ENCODE data around the gene LRRC36.
"Not testable (repeated sequence)": the region's sequence is repeated elsewhere in the genome, so short reads cannot be mapped to it uniquely, and the experiment has no call there.

Gene LRRC36

GRCh38 chr16:67349172-67349571 is 22.6 kb downstream of the LRRC36 start:
- Histone ChIP-seq H3K4me2 (ENCODE audit: low read depth, low read length, poor library complexity, severe bottlenecking) (no peak overlapping the region), H3K36me3 (ENCODE audit: insufficient read depth, low read length) (no peaks in the 10 kb centered on the region), H3K79me2 (ENCODE audit: insufficient read depth, low read length) (no peaks in the 10 kb centered on the region), H3K9me2 (replicated peaks; ENCODE audit: low read depth, low read length) (no peaks in the 10 kb centered on the region), H3K27me3 (ENCODE audit: insufficient read depth, low read length, poor library complexity, severe bottlenecking) (no peaks in the 10 kb centered on the region), H3K4me1 (ENCODE audit: insufficient read depth, low read length, poor library complexity, severe bottlenecking) (no peaks in the 10 kb centered on the region), H3K9me3 (ENCODE audit: insufficient read depth, low read depth, low read length) (no peaks in the 10 kb centered on the region), H4K20me1 (ENCODE audit: insufficient read depth, low read length, poor library complexity, severe bottlenecking) (no peaks in the 10 kb centered on the region), H3K4me3 (ENCODE audit: low read length, poor library complexity, severe bottlenecking) (no peak overlapping the region), H3F3A (ENCODE audit: low read depth) (no peaks in the 10 kb centered on the region), H2AFZ (ENCODE audit: low read length) (0 out of 2 replicates have a peak overlapping the region, but pooled peaks have one; percentile 55), H3K9ac (ENCODE audit: low read depth, low read length, poor library complexity, severe bottlenecking) (no peak overlapping the region)
- no peak for TF ChIP-seq EZH2phosphoT487 (IDR thresholded peaks at IDR 0.05; ENCODE audit: borderline replicate concordance)
- peak; percentile 73 for TF ChIP-seq CTCF (conservative IDR thresholded peaks at IDR 0.05; ENCODE audit: low read length)

- H3K4me2 ChIP-seq (ENCODE audit: low read depth, low read length, poor library complexity, severe bottlenecking): no peak overlapping the region
- no peak overlapping the region for H3K4me3 ChIP-seq (ENCODE audit: low read length, poor library complexity, severe bottlenecking)
- no peaks in the 10 kb centered on the region for H3K27me3 ChIP-seq (ENCODE audit: insufficient read depth, low read length, poor library complexity, severe bottlenecking)
- H3K4me1 ChIP-seq (ENCODE audit: insufficient read depth, low read length, poor library complexity, severe bottlenecking): no peaks in the 10 kb centered on the region
- H3K36me3 ChIP-seq (ENCODE audit: insufficient read depth, low read length): no peaks in the 10 kb centered on the region
- no peaks in the 10 kb centered on the region for H3K9me3 ChIP-seq (ENCODE audit: insufficient read depth, low read depth, low read length)
- H2AFZ ChIP-seq (ENCODE audit: low read length): no peak overlapping the region
- H3F3A ChIP-seq (ENCODE audit: low read depth): no peaks in the 10 kb centered on the region
- no peaks in the 10 kb centered on the region for H3K79me2 ChIP-seq (ENCODE audit: insufficient read depth, low read length)
- no peaks in the 10 kb centered on the region for H3K9me2 ChIP-seq (replicated peaks; ENCODE audit: low read depth, low read length)
- TF ChIP-seq EZH2phosphoT487 (IDR thresholded peaks at IDR 0.05; ENCODE audit: borderline replicate concordance) (no peak), CTCF (conservative IDR thresholded peaks at IDR 0.05; ENCODE audit: low read length) (no peak)
- H4K20me1 ChIP-seq (ENCODE audit: insufficient read depth, low read length, poor library complexity, severe bottlenecking): no peaks in the 10 kb centered on the region
- H3K9ac ChIP-seq (ENCODE audit: low read depth, low read length, poor library complexity, severe bottlenecking): no peak overlapping the region
Measured at GRCh38 chr16:67350324-67350723, 23.7 kb downstream of the LRRC36 start.

GRCh38 chr16:67352463-67352862 is 25.8 kb downstream of the LRRC36 start:
- H4K20me1 ChIP-seq (ENCODE audit: insufficient read depth, low read length, poor library complexity, severe bottlenecking); H3K4me2 ChIP-seq (ENCODE audit: low read depth, low read length, poor library complexity, severe bottlenecking); H3K36me3 ChIP-seq (ENCODE audit: insufficient read depth, low read length); H2AFZ ChIP-seq (ENCODE audit: low read length); H3K4me3 ChIP-seq (ENCODE audit: low read length, poor library complexity, severe bottlenecking); H3F3A ChIP-seq (ENCODE audit: low read depth); H3K9me3 ChIP-seq (ENCODE audit: insufficient read depth, low read depth, low read length); H3K79me2 ChIP-seq (ENCODE audit: insufficient read depth, low read length); H3K27me3 ChIP-seq (ENCODE audit: insufficient read depth, low read length, poor library complexity, severe bottlenecking); H3K9me2 ChIP-seq (replicated peaks; ENCODE audit: low read depth, low read length); H3K9ac ChIP-seq (ENCODE audit: low read depth, low read length, poor library complexity, severe bottlenecking): not testable (repeated sequence)
- H3K4me1 ChIP-seq (ENCODE audit: insufficient read depth, low read length, poor library complexity, severe bottlenecking): peaks cover 14% of the 10 kb centered on the region

- TF ChIP-seq EZH2phosphoT487 (IDR thresholded peaks at IDR 0.05; ENCODE audit: borderline replicate concordance) (no peak), CTCF (conservative IDR thresholded peaks at IDR 0.05; ENCODE audit: low read length) (no peak)
- H3K36me3 ChIP-seq (ENCODE audit: insufficient read depth, low read length): no peaks in the 10 kb centered on the region
- peaks cover 16% of the 10 kb centered on the region for H3K4me1 ChIP-seq (ENCODE audit: insufficient read depth, low read length, poor library complexity, severe bottlenecking)
- H3K4me2 ChIP-seq (ENCODE audit: low read depth, low read length, poor library complexity, severe bottlenecking): no peak overlapping the region
- no peak overlapping the region for H2AFZ ChIP-seq (ENCODE audit: low read length)
- no peak overlapping the region for H3K9ac ChIP-seq (ENCODE audit: low read depth, low read length, poor library complexity, severe bottlenecking)
- H3K79me2 ChIP-seq (ENCODE audit: insufficient read depth, low read length): no peaks in the 10 kb centered on the region
- H3K9me2 ChIP-seq (replicated peaks; ENCODE audit: low read depth, low read length): no peaks in the 10 kb centered on the region
- no peaks in the 10 kb centered on the region for H3K27me3 ChIP-seq (ENCODE audit: insufficient read depth, low read length, poor library complexity, severe bottlenecking)
- no peaks in the 10 kb centered on the region for H4K20me1 ChIP-seq (ENCODE audit: insufficient read depth, low read length, poor library complexity, severe bottlenecking)
- no peaks in the 10 kb centered on the region for H3K9me3 ChIP-seq (ENCODE audit: insufficient read depth, low read depth, low read length)
- no peaks in the 10 kb centered on the region for H3F3A ChIP-seq (ENCODE audit: low read depth)
- no peak overlapping the region for H3K4me3 ChIP-seq (ENCODE audit: low read length, poor library complexity, severe bottlenecking)
Measured at GRCh38 chr16:67356396-67356795, 29.8 kb downstream of the LRRC36 start.

Data from Loucy (cell line).